SK-N-SH (cell line): Measurements from ENCODE around the gene POLR1D. TPM values are rescaled to one million over a fixed set of nuclear protein-coding genes. Genes with fewer than 3 reads are reported as not detected.
A peak's percentile ranks its signal among the peaks of the same experiment; 100 is the strongest.

Experiments used
- CTCF ChIA-PET: fragments of 300-600, 350-600 bp; formaldehyde crosslinking; extraction: SDS; loops from one replicate; lab custom pipeline; 2021; lab: Yijun Ruan, JAX
- POLR2A ChIA-PET: fragments of 350-600 bp; sonication (Branson Sonifier 250); formaldehyde crosslinking; extraction: SDS; loops from one replicate; lab custom pipeline; 2020; ENCODE audit warnings: antibody characterized with exemption, inconsistent platforms; lab: Yijun Ruan, JAX
- DNase-seq: peaks from one replicate; pipeline ENCODE4 v3.0.0; 2012
- H2AFZ ChIP-seq: fragments of 200-600 bp; sonication (generic); 2 replicates; pipeline ENCODE4 v1.8.1; 2016; ENCODE audit warnings: antibody characterized with exemption, mild to moderate bottlenecking, low read depth
- H3F3A ChIP-seq: fragments of 200-600 bp; sonication (generic); replicated peaks from 2 replicates; pipeline ENCODE3; 2016; ENCODE audit warnings: antibody characterized with exemption, mild to moderate bottlenecking; ENCODE audit not compliant: insufficient read depth
- H3K27ac ChIP-seq, 2 experiments: fragments of 200-500 bp in 1 of 2; fragments of 200-600 bp in 1 of 2; sonication (Bioruptor generic) in 1 of 2; sonication (generic), shearing (Covaris generic) in 1 of 2; 2 replicates each; pipeline versions ENCODE4 v1.5.1 to v1.6.1; 2014 to 2016; ENCODE audit warnings: low read depth in 2 of 2, inconsistent platforms in 1 of 2, low read length in 1 of 2, mild to moderate bottlenecking in 1 of 2, mixed read lengths in 1 of 2
- H3K27me3 ChIP-seq: fragments of 200-600 bp; sonication (generic), shearing (Covaris generic); 2 replicates; pipeline ENCODE4 v1.6.1; 2016; ENCODE audit warnings: mixed run types; ENCODE audit not compliant: insufficient read depth
- H3K36me3 ChIP-seq, 2 experiments: fragments of 200-500 bp in 1 of 2; fragments of 200-600 bp in 1 of 2; sonication (Bioruptor generic) in 1 of 2; sonication (generic) in 1 of 2; replicated peaks in 1 of 2; 2 replicates each; pipeline versions ENCODE3 to v1.5.1; 2014 to 2016; ENCODE audit warnings: low read length in 1 of 2, mild to moderate bottlenecking in 1 of 2; ENCODE audit not compliant: insufficient read depth in 2 of 2, control insufficient read depth in 1 of 2
- H3K4me1 ChIP-seq, 2 experiments: fragments of 200-500 bp in 1 of 2; fragments of 200-600 bp in 1 of 2; sonication (Bioruptor generic) in 1 of 2; sonication (generic), shearing (Covaris generic) in 1 of 2; 2 replicates each; pipeline versions ENCODE4 v1.5.1 to v1.6.1; 2014 to 2016; ENCODE audit warnings: low read depth in 1 of 2, low read length in 1 of 2, mixed run types in 1 of 2; ENCODE audit not compliant: insufficient read depth in 2 of 2, control insufficient read depth in 1 of 2
- H3K4me2 ChIP-seq: fragments of 200-600 bp; sonication (generic), shearing (Covaris generic); 2 replicates; pipeline ENCODE4 v1.6.1; 2017; ENCODE audit warnings: mixed run types
- H3K4me3 ChIP-seq, 2 experiments: fragments of 200-500 bp in 1 of 2; fragments of 200-600 bp in 1 of 2; sonication (Bioruptor generic) in 1 of 2; sonication (generic), shearing (Covaris generic) in 1 of 2; 2 replicates each; pipeline versions ENCODE4 v1.5.1 to v1.8.1; 2014 to 2016; ENCODE audit warnings: low read depth in 2 of 2, inconsistent platforms in 1 of 2, low read length in 1 of 2, mild to moderate bottlenecking in 1 of 2, mixed read lengths in 1 of 2, moderate library complexity in 1 of 2
- H3K79me2 ChIP-seq: fragments of 200-600 bp; sonication (generic); 2 replicates; pipeline ENCODE4 v1.8.1; 2017; ENCODE audit warnings: mild to moderate bottlenecking; ENCODE audit not compliant: insufficient read depth
- H3K9ac ChIP-seq: fragments of 200-600 bp; sonication (generic); 2 replicates; pipeline ENCODE4 v1.6.1; 2017; ENCODE audit warnings: mixed run types
- H3K9me2 ChIP-seq: fragments of 200-600 bp; sonication (generic); 2 replicates; pipeline ENCODE4 v1.6.1; 2017; ENCODE audit warnings: mixed run types
- H3K9me3 ChIP-seq: fragments of 200-600 bp; sonication (generic); 2 replicates; pipeline ENCODE4 v1.6.1; 2017; ENCODE audit warnings: mixed run types, mild to moderate bottlenecking, moderate library complexity
- H4K20me1 ChIP-seq: fragments of 200-600 bp; sonication (generic); 2 replicates; pipeline ENCODE4 v1.6.1; 2017; ENCODE audit warnings: mild to moderate bottlenecking, mixed run types; ENCODE audit not compliant: insufficient read depth
- CTCF ChIP-seq: fragments of 200-600 bp; sonication (generic); IDR thresholded peaks from 2 replicates; pipeline ENCODE4 v1.6.1; 2017; ENCODE audit warnings: antibody characterized with exemption, mild to moderate bottlenecking, moderate library complexity
- EZH2phosphoT487 ChIP-seq: fragments of 200-600 bp; sonication (generic); IDR thresholded peaks from 2 replicates; pipeline ENCODE4 v1.6.1; 2017; ENCODE audit warnings: low read depth, mixed run types, mild to moderate bottlenecking, antibody characterized with exemption, moderate library complexity, borderline replicate concordance
- FOXJ3 ChIP-seq: sonication (generic); formaldehyde crosslinking; IDR thresholded peaks from 2 replicates; pipeline ENCODE4 v1.5.1; 2020; ENCODE audit warnings: mild to moderate bottlenecking, missing genetic modification reagents
- GATA2 ChIP-seq: sonication (generic); formaldehyde crosslinking; IDR thresholded peaks from 2 replicates; pipeline ENCODE4 v1.5.0; 2020; ENCODE audit warnings: mild to moderate bottlenecking, missing genetic modification reagents
- IRF3 ChIP-seq: fragments of 150-350 bp; IDR thresholded peaks from 2 replicates; pipeline ENCODE4 v1.6.1; 2016; ENCODE audit warnings: mild to moderate bottlenecking, low read depth, low read length
- MAX ChIP-seq: IDR thresholded peaks from 2 replicates; pipeline ENCODE4 v1.4.0; 2012; ENCODE audit warnings: low read depth
- MXI1 ChIP-seq: IDR thresholded peaks from 2 replicates; pipeline ENCODE4 v1.6.1; 2012; ENCODE audit warnings: mild to moderate bottlenecking, low read depth, low read length, improper control_type of control experiment
- NFIC ChIP-seq: IDR thresholded peaks from 2 replicates; pipeline ENCODE4 v1.4.0; 2012; ENCODE audit warnings: borderline replicate concordance
- POLR2AphosphoS5 ChIP-seq: IDR thresholded peaks from 2 replicates; pipeline ENCODE4 v1.6.1; 2012; ENCODE audit warnings: low read depth, low read length
- REST ChIP-seq: IDR thresholded peaks from 2 replicates; pipeline ENCODE4 v1.6.1; 2012; ENCODE audit warnings: mild to moderate bottlenecking, low read depth, low read length, moderate library complexity
- SMC3 ChIP-seq: IDR thresholded peaks from 2 replicates; pipeline ENCODE4 v1.6.1; 2012; ENCODE audit warnings: low read depth, low read length, improper control_type of control experiment
- TCF12 ChIP-seq: IDR thresholded peaks from 2 replicates; pipeline ENCODE4 v1.4.0; 2012
- USF2 ChIP-seq: fragments of 150-350 bp; IDR thresholded peaks from 2 replicates; pipeline ENCODE4 v1.6.1; 2017; ENCODE audit warnings: antibody characterized with exemption, low read length, low read depth, borderline replicate concordance
- YY1 ChIP-seq: IDR thresholded peaks from 2 replicates; pipeline ENCODE4 v1.4.0; 2012; ENCODE audit warnings: low read depth, mild to moderate bottlenecking
- WGBS: methylation state at CpG from one replicate; pipeline ENCODE4 v1.1.6; 2017; ENCODE audit warnings: low lambda C conversion rate; 5-methylcytosine and 5-hydroxymethylcytosine counted together
- polyA plus RNA-seq, 3 experiments: library from polyadenylated mRNA; depleted of rRNA; stranded (reverse); fragments of >200 nt; gene quantifications; 2 replicates each; pipeline ENCODE4 v1.2.3, GENCODE V29; 2012

The POLR1D gene
- polyA plus RNA-seq, 1 of the 3 experiments (the other 2 are of a cell fraction), result 150 TPM

- no peak for TF ChIP-seq MAX
These were observed 36.9 kb downstream of the POLR1D start (continued) for GRCh38 chr13:27658546-27658945.

- Histone ChIP-seq H2AFZ (no peak overlapping the region), H3K27ac (peak overlapping the region; percentile 10 to 55; a peak in 2 of 4 replicates), H3K4me1 (peaks cover 0 to 13% of the 10 kb centered on the region in 2 experiments; a peak in 3 of 4 replicates), H3K9ac (no peak overlapping the region), H3K4me3 (no peak overlapping the region), H3K9me3 (no peaks in the 10 kb centered on the region), H3K4me2 (no peak overlapping the region), H3K9me2 (no peaks in the 10 kb centered on the region), H3K27me3 (no peaks in the 10 kb centered on the region), H3K79me2 (peaks cover 4% of the 10 kb centered on the region; the same call in 1 of the 2 replicates), H4K20me1 (no peaks in the 10 kb centered on the region), H3F3A (peaks cover 4% of the 10 kb centered on the region), H3K36me3 (peaks cover 0 to 7% of the 10 kb centered on the region in 2 experiments)
- no peak for DNase-seq
- TF ChIP-seq USF2 (no peak), CTCF (no peak), REST (no peak), GATA2 (CRISPR knock-in tag) (no peak), IRF3 (no peak), POLR2AphosphoS5 (no peak), MXI1 (no peak), FOXJ3 (no peak), MAX (no peak), SMC3 (no peak), NFIC (no peak), TCF12 (no peak), EZH2phosphoT487 (no peak), YY1 (no peak)
- WGBS, result 87% methylated on average over 7 of the region's 7 CpGs
- ChIA-PET CTCF (no interaction called here), POLR2A (no interaction called here)
These were observed 37.6 kb downstream of the POLR1D start for GRCh38 chr13:27659145-27659865.
